Retinal pigment epithelial cell (primary cell): ENCODE data around the gene RHOT2.
"Not testable (repeated sequence)": the region's sequence is repeated elsewhere in the genome, so short reads cannot be mapped to it uniquely, and the experiment has no call there.

ENCODE experiments used
- DNase-seq: peaks from one replicate; pipeline ENCODE4 v3.0.0-alpha.2; 2010; ENCODE audit warnings: low read depth
- H3K4me3 ChIP-seq: 2 replicates; pipeline ENCODE4 v1.5.1; 2011; ENCODE audit warnings: mild to moderate bottlenecking, low read length, control low read depth, moderate library complexity
- CTCF ChIP-seq: conservative IDR thresholded peaks from 2 replicates; pipeline ENCODE4 v1.5.1; 2011; ENCODE audit warnings: low read depth, low read length, control low read depth, inconsistent platforms

RHOT2 gene

GRCh38 chr16:711084-711483, 43.2 kb downstream of the RHOT2 start:
- no peak for TF ChIP-seq CTCF
- no peak for DNase-seq
- no peak overlapping the region for H3K4me3 ChIP-seq

- no peak overlapping the region for H3K4me3 ChIP-seq
- TF ChIP-seq CTCF, result peak; percentile 89
- DNase-seq, result no peak
Measured at GRCh38 chr16:711548-712320, 43.8 kb downstream of the RHOT2 start.

- not testable (repeated sequence) for H3K4me3 ChIP-seq
- peak; percentile 58 for TF ChIP-seq CTCF
- DNase-seq, result peak; percentile 94
Measured at GRCh38 chr16:712740-713250, 44.9 kb downstream of the RHOT2 start.

- no peak overlapping the region for H3K4me3 ChIP-seq
- TF ChIP-seq CTCF, result no peak
- no peak for DNase-seq
Measured at GRCh38 chr16:714079-714478, 46.1 kb downstream of the RHOT2 start.

GRCh38 chr16:714558-715476, 46.9 kb downstream of the RHOT2 start, which contains the start of gene METRN:
TSS of gene METRN (plus strand) at chr16:715118. CDS start at chr16:715290, 172 bp downstream.
- no peak for DNase-seq
- no peak for TF ChIP-seq CTCF
- H3K4me3 ChIP-seq, result peak within 1 kb of the TSS; percentile 57

GRCh38 chr16:715477-716199, 47.7 kb downstream of the RHOT2 start:
- DNase-seq, result no peak
- no peak for TF ChIP-seq CTCF
- H3K4me3 ChIP-seq, result peak overlapping the region; percentile 57
